ENCODE measurements around the gene AOC3.

GRCh38 chr17:42852351-42852750 is 1.4 kb downstream of the AOC3 start:
- TF ChIP-seq POLR2AphosphoS5 (IDR thresholded peaks at IDR 0.05; ENCODE audit: low read depth, low read length) (no peak), REST (IDR thresholded peaks at IDR 0.05; ENCODE audit: insufficient read depth in 1 of 2, low read depth in 2 of 2, low read length in 2 of 2) (no peak), TAF1 (IDR thresholded peaks at IDR 0.05; ENCODE audit: borderline replicate concordance, insufficient read depth, low read length) (no peak)
